GM23338 (cell line): ENCODE data around the gene ROR1.

Experiments used
- EZH2 ChIP-seq: fragments of 200-600 bp; sonication (generic); IDR thresholded peaks from one replicate; pipeline ENCODE4 v1.8.0; 2017; ENCODE audit warnings: antibody characterized with exemption, mild to moderate bottlenecking, low read depth; ENCODE audit not compliant: unreplicated experiment
- EZH2phosphoT487 ChIP-seq: fragments of 200-600 bp; sonication (generic); IDR thresholded peaks from one replicate; pipeline ENCODE4 v1.8.1; 2018; ENCODE audit warnings: antibody characterized with exemption; ENCODE audit not compliant: unreplicated experiment
- JUNB ChIP-seq: IDR thresholded peaks from one replicate; pipeline ENCODE4 v1.6.1; 2016; ENCODE audit warnings: antibody characterized with exemption; ENCODE audit not compliant: unreplicated experiment
- POLR2AphosphoS5 ChIP-seq: IDR thresholded peaks from 2 replicates; pipeline ENCODE4 v1.6.1; 2016; ENCODE audit warnings: antibody characterized with exemption, low read depth
- ZNF114 ChIP-seq: fragments of 250-450 bp; sonication (Bioruptor Pico); IDR thresholded peaks from 2 replicates; pipeline ENCODE4 v1.5.0; 2020; ENCODE audit warnings: mild to moderate bottlenecking, moderate library complexity
- ZNF331 ChIP-seq: fragments of 250-450 bp; sonication (Bioruptor Pico); IDR thresholded peaks from 2 replicates; pipeline ENCODE4 v1.5.0; 2020; ENCODE audit warnings: low read depth, mild to moderate bottlenecking, moderate library complexity
- TF ChIP-seq, protein P1 (sequence below), 2 experiments: fragments of 200-600 bp in 1 of 2; sonication (generic) in 1 of 2; conservative IDR thresholded peaks; 2 replicates each; pipeline versions ENCODE4 v1.5.1 to v1.6.1; 2016 to 2017; ENCODE audit warnings: antibody characterized with exemption in 2 of 2, low read depth in 2 of 2, mild to moderate bottlenecking in 2 of 2, moderate library complexity in 1 of 2
- TF ChIP-seq, protein P2 (sequence below): IDR thresholded peaks from 2 replicates; pipeline ENCODE4 v1.6.1; 2016; ENCODE audit warnings: antibody characterized with exemption
- TF ChIP-seq, protein P3 (sequence below): IDR thresholded peaks from one replicate; pipeline ENCODE4 v1.6.1; 2018; ENCODE audit warnings: antibody characterized with exemption; ENCODE audit not compliant: unreplicated experiment
- TF ChIP-seq, protein P4 (sequence below): fragments of 250-450 bp; sonication (Bioruptor Pico); IDR thresholded peaks from 2 replicates; pipeline ENCODE4 v1.5.0; 2020; ENCODE audit warnings: mild to moderate bottlenecking, moderate library complexity

DNA sequence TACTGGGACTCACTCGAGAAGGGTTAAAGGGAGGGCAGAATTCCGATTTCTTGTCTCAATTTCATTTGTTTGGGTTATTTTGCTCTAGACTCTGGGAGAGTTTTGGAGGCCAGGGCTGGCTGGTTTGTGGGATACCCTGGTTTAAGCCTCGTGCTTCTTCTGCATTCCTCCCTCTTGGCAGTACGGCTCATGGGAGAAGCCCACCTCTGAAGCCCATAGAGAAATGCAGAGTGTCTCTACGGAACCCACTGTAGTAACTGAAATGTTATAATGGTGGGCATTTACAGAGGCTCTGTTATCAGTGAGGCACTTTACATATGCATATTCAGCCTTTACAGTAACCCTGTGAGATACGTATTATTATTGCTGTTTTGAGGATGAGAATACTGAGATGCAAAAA is 43.9 kb downstream of the ROR1 start:
- TF ChIP-seq, protein P1, sequence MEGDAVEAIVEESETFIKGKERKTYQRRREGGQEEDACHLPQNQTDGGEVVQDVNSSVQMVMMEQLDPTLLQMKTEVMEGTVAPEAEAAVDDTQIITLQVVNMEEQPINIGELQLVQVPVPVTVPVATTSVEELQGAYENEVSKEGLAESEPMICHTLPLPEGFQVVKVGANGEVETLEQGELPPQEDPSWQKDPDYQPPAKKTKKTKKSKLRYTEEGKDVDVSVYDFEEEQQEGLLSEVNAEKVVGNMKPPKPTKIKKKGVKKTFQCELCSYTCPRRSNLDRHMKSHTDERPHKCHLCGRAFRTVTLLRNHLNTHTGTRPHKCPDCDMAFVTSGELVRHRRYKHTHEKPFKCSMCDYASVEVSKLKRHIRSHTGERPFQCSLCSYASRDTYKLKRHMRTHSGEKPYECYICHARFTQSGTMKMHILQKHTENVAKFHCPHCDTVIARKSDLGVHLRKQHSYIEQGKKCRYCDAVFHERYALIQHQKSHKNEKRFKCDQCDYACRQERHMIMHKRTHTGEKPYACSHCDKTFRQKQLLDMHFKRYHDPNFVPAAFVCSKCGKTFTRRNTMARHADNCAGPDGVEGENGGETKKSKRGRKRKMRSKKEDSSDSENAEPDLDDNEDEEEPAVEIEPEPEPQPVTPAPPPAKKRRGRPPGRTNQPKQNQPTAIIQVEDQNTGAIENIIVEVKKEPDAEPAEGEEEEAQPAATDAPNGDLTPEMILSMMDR (conservative IDR thresholded peaks at IDR 0.05; ENCODE audit: low read depth in 2 of 2), result no peak
- TF ChIP-seq ZNF114 (CRISPR knock-in tag), result no peak
- TF ChIP-seq EZH2, result no peak
- no peak for TF ChIP-seq EZH2phosphoT487
- TF ChIP-seq POLR2AphosphoS5, result no peak
- TF ChIP-seq, protein P2, sequence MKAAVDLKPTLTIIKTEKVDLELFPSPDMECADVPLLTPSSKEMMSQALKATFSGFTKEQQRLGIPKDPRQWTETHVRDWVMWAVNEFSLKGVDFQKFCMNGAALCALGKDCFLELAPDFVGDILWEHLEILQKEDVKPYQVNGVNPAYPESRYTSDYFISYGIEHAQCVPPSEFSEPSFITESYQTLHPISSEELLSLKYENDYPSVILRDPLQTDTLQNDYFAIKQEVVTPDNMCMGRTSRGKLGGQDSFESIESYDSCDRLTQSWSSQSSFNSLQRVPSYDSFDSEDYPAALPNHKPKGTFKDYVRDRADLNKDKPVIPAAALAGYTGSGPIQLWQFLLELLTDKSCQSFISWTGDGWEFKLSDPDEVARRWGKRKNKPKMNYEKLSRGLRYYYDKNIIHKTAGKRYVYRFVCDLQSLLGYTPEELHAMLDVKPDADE, result no peak
- TF ChIP-seq, protein P3, sequence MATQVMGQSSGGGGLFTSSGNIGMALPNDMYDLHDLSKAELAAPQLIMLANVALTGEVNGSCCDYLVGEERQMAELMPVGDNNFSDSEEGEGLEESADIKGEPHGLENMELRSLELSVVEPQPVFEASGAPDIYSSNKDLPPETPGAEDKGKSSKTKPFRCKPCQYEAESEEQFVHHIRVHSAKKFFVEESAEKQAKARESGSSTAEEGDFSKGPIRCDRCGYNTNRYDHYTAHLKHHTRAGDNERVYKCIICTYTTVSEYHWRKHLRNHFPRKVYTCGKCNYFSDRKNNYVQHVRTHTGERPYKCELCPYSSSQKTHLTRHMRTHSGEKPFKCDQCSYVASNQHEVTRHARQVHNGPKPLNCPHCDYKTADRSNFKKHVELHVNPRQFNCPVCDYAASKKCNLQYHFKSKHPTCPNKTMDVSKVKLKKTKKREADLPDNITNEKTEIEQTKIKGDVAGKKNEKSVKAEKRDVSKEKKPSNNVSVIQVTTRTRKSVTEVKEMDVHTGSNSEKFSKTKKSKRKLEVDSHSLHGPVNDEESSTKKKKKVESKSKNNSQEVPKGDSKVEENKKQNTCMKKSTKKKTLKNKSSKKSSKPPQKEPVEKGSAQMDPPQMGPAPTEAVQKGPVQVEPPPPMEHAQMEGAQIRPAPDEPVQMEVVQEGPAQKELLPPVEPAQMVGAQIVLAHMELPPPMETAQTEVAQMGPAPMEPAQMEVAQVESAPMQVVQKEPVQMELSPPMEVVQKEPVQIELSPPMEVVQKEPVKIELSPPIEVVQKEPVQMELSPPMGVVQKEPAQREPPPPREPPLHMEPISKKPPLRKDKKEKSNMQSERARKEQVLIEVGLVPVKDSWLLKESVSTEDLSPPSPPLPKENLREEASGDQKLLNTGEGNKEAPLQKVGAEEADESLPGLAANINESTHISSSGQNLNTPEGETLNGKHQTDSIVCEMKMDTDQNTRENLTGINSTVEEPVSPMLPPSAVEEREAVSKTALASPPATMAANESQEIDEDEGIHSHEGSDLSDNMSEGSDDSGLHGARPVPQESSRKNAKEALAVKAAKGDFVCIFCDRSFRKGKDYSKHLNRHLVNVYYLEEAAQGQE, result no peak
- TF ChIP-seq JUNB, result no peak
- TF ChIP-seq ZNF331, result no peak
- TF ChIP-seq, protein P4, sequence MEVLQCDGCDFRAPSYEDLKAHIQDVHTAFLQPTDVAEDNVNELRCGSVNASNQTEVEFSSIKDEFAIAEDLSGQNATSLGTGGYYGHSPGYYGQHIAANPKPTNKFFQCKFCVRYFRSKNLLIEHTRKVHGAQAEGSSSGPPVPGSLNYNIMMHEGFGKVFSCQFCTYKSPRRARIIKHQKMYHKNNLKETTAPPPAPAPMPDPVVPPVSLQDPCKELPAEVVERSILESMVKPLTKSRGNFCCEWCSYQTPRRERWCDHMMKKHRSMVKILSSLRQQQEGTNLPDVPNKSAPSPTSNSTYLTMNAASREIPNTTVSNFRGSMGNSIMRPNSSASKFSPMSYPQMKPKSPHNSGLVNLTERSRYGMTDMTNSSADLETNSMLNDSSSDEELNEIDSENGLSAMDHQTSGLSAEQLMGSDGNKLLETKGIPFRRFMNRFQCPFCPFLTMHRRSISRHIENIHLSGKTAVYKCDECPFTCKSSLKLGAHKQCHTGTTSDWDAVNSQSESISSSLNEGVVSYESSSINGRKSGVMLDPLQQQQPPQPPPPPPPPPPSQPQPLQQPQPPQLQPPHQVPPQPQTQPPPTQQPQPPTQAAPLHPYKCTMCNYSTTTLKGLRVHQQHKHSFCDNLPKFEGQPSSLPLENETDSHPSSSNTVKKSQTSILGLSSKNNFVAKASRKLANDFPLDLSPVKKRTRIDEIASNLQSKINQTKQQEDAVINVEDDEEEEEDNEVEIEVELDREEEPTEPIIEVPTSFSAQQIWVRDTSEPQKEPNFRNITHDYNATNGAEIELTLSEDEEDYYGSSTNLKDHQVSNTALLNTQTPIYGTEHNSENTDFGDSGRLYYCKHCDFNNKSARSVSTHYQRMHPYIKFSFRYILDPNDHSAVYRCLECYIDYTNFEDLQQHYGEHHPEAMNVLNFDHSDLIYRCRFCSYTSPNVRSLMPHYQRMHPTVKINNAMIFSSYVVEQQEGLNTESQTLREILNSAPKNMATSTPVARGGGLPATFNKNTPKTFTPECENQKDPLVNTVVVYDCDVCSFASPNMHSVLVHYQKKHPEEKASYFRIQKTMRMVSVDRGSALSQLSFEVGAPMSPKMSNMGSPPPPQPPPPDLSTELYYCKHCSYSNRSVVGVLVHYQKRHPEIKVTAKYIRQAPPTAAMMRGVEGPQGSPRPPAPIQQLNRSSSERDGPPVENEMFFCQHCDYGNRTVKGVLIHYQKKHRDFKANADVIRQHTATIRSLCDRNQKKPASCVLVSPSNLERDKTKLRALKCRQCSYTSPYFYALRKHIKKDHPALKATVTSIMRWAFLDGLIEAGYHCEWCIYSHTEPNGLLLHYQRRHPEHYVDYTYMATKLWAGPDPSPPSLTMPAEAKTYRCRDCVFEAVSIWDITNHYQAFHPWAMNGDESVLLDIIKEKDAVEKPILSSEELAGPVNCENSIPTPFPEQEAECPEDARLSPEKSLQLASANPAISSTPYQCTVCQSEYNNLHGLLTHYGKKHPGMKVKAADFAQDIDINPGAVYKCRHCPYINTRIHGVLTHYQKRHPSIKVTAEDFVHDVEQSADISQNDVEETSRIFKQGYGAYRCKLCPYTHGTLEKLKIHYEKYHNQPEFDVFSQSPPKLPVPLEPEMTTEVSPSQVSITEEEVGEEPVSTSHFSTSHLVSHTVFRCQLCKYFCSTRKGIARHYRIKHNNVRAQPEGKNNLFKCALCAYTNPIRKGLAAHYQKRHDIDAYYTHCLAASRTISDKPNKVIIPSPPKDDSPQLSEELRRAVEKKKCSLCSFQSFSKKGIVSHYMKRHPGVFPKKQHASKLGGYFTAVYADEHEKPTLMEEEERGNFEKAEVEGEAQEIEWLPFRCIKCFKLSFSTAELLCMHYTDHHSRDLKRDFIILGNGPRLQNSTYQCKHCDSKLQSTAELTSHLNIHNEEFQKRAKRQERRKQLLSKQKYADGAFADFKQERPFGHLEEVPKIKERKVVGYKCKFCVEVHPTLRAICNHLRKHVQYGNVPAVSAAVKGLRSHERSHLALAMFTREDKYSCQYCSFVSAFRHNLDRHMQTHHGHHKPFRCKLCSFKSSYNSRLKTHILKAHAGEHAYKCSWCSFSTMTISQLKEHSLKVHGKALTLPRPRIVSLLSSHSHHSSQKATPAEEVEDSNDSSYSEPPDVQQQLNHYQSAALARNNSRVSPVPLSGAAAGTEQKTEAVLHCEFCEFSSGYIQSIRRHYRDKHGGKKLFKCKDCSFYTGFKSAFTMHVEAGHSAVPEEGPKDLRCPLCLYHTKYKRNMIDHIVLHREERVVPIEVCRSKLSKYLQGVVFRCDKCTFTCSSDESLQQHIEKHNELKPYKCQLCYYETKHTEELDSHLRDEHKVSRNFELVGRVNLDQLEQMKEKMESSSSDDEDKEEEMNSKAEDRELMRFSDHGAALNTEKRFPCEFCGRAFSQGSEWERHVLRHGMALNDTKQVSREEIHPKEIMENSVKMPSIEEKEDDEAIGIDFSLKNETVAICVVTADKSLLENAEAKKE, result no peak
